AG08395 (cell line): ENCODE results near the gene ARHGEF4.
"Not testable (repeated sequence)": the region's sequence is repeated elsewhere in the genome, so short reads cannot be mapped to it uniquely, and the experiment has no call there.

Source experiments
- DNase-seq: peaks from one replicate; pipeline ENCODE4 v3.0.0; 2012; ENCODE audit warnings: mixed read lengths, low spot score

The ARHGEF4 gene

DNA sequence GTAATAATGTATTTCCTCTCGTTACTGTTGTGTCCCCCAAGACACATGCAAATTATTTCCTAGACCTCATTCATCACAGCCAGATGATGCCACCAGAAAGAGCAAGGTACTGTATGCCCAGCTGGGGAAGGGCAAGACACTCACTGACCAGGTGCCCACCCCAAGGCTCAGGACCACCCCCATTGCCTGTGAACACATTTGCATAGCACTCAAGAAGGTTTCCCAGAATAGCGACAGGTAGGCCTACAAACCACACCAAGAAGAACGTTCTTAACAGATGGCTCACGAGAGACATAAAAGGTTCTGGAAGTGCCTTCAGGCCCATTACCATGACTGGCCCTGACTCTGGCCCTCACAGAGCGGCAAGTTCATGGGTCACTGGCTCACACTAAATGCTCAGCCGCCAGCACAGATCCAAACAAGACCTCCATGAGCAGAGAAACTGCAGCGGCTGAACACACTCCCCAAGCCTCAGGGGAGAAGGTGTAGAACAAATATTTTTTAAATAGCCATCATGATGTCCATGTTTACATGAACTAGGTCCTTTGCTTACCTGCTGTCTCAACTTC, 212.5 kb downstream of the ARHGEF4 start:
- DNase-seq, result no peak

DNA sequence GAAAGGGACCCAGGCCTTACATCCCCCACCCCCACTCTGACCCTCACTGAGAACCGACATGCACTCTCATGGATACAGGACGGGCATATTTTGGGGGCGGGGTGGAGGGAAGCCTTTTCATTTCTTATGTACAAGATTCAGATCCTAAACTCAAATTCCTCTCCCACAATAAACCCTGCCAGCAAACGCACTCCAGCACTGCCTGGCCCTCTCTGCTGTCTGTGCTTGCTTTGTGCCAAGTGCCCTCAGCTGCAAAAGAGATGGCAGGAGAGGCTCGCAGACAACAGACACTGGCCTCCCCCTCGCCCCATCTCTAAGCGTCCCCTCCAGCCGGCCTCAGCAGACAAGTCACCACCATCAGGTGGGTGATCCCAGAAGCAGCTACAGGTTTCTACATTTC, 214.2 kb downstream of the ARHGEF4 start:
- DNase-seq, result no peak

DNA sequence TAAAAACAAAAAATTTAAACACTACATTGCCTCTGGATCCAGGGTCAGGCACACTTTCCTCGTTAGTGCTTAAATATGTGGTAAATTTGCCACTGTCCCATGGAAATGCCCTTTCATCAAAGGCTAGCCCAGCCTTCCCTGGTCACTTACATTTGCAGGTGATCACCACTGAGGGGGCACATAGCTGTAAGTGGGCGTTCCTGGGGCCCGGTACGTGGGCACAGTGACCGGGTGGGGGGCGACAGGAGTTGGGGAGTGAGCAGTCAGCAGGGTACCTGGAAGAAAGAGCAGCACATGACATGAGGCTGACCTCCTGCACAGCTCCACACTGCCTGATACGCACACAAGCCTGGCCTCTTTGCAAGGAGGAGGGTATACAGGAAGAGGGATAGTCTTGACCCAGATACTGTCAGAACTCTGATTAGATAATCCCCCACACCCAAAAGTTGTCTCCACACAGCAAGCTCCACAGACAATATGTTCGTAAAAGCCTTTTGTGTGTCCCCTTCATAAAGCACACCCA, 216.1 kb downstream of the ARHGEF4 start:
- no peak for DNase-seq

DNA sequence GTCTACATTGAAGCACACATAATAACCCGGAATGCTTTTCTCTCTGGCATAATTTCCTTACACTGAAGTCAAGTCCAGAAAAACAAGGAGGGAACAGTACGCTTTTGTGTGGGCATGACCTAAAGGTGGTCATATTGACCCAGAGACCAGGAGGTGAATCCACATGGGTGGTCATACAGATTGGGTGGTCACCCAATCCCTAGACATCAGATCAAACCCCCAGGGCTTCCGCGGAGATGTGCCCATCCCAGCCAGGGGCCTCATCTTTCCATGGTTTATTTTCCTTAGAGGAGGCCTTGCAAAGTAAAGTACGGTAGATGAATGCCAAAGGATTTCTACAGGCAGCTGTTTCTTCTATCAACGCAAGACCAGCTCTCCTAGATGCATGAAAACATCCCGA, 217.8 kb downstream of the ARHGEF4 start:
- DNase-seq, result no peak

DNA sequence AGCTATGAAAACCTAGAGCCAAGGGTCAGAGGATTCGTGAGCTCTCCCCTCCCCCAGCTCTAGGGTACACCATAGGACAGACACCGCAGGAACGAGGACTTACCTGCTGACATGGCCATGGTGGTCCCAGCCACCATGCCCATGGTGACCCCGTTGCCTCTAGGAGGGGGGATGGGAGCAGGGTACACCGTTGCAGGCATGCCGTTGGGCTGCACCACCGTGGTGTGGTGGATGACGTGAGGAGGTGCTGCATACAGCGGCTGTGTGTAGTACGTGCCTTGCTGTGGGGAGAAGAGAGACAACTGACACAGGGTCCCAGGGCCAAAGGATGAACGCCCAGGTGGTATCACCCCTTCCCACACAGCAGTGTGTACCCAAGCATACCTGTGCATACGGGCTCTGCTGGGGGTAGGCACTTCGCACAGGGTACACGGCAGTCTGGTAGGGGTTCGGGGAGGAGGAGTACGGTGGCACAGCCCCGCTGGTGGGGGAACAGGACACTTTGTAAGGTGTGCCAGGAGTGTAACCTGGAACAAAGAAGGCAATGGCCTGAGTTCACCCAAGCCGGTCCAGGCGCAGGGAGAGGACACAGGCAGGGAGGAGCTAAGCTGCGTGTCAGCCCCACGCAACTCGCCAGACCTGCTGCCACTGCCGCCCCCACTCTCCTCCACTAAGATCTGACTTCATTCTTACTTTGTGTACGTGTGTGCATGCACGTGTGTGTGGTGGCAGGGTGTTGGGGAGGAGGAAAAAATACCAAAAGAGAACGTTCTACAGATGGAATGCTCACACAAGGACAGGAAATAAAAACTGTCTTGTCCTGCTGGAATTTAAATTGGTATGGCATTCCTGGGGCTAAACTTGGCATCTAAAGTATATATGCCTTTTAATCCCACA, 218.7 kb downstream of the ARHGEF4 start:
- DNase-seq, result peak; percentile 74

DNA sequence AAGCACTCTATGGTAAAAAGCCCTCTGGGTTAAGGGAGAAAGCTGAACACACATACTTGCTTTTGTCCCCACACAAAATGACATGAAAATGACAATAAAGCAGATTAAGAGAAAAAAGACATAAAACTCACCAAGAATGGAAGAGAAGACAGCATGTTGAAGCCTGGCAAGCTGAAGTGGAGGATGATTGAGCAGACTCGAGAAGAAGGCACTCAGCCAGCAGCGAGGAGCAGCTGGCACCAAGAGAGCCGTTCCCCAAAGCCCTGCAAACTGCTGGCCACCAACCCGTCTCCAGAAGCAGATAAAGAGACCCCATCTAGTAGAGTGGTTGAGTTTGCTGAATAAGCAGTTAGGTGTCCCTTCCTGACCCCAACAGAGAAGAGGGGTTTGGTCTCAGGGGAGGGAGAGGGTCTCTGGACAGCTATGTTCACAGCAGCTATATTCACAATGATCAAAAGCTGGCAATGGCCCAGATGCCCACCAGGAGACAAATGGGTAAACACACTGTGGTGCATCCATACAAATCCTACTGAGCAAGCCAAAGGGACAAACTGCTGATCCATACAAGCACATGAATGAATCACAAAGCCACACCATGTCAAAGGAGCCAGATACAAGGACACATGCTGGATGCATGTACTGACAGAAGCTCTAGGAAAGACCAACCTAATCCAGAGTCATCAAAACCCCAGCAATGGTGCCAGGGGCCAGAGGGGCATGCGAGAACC, 219.7 kb downstream of the ARHGEF4 start:
- no peak for DNase-seq

DNA sequence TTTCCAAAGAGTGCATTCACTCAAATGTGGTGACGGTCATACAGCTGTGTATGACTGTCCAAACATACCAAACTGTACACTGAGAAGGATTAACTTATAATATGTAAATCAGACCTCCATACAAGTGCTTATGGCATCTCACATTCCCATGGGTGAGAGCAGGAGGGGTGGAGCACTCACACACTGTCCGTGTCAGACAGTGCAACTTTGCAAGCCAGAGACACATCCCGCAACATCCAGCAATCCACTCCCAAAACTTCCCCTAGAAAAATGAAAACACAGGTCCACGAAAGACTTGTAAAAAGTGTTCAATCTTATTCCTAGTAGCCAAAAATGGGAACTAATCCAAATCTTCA, 220.2 kb downstream of the ARHGEF4 start:
- no peak for DNase-seq

DNA sequence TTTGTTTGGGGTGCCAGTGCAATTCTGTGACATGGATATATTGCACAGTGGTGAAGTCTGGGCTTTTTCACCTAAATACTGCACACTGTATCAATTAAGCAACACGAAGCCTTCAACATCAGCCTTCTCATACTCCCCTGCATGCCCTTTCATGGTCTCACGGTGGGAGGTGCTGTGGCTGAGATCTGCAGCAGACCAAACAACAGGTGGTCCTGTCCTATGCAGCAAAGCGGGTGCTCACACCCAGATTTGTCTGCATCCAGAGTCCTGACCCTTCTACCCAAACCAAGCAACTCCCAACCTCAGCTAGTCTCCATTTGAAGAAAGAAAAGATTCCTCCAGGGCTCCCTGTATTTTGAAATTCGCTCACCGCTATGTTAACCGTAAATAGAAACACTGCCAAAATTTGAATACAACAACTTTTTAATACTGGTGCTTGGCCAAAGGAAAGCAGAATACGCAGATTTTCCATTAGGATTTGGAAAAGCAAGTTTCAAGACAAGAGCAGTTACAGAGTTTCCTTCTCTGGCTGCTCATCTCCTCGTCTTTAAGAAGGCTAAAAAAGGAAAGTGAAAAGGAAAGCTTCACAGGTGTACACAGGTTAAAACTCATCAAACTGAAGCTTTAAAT, 221.6 kb downstream of the ARHGEF4 start:
- DNase-seq, result no peak

DNA sequence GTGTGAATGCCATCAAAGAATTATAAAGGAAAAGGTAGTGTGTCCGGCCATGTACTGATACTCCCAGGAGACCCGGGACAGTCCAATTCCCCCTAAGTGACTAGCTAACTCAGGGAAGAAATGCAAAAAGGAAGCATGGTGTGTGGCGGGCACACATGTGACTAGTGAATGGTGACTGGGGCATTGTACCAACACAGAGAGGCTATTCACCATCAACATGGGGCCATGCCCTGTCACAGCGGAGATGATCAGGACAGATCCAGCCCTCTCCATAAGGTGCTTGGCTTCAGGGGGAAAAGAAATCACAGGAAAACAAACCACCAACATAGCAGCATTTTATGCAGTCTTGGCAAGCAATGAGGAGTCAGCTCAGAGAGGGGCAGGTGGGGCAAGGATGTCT, 222.2 kb downstream of the ARHGEF4 start:
- DNase-seq, result no peak

DNA sequence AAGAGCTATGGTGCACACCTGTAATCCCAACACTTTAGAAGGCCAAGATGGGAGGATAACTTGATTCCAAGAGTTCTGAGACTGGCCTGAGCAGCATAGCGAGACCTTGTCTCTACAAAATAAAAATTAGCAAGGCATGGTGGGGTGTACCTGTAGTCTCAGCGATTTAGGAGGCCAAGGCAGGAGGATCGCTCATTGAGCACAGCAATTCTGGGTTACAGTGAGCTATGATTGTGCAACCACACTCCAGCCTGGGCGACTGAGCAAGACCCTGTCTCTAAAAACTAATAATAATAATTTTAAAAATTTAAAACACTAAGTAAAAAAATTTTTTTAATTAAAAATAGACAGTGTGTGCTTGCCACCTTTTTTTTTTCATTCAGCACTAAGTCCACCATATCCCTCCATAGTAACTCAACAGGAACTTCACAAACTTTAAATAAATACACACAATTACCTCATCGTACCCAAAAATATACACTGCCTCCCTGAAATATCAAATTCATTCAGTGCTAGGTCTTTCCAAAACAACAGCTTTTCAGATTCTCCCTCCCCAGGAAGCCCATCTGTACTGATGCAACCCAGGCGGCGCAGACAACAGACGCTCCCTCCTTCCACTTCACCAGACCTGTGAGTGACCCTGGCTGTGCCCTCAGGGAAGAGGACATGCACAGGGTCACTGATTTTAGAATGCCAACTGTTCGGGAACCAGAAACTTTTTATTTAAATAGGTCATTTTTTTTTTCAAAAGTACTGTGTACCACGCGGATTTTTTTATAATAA, 227.0 kb downstream of the ARHGEF4 start:
- no peak for DNase-seq

DNA sequence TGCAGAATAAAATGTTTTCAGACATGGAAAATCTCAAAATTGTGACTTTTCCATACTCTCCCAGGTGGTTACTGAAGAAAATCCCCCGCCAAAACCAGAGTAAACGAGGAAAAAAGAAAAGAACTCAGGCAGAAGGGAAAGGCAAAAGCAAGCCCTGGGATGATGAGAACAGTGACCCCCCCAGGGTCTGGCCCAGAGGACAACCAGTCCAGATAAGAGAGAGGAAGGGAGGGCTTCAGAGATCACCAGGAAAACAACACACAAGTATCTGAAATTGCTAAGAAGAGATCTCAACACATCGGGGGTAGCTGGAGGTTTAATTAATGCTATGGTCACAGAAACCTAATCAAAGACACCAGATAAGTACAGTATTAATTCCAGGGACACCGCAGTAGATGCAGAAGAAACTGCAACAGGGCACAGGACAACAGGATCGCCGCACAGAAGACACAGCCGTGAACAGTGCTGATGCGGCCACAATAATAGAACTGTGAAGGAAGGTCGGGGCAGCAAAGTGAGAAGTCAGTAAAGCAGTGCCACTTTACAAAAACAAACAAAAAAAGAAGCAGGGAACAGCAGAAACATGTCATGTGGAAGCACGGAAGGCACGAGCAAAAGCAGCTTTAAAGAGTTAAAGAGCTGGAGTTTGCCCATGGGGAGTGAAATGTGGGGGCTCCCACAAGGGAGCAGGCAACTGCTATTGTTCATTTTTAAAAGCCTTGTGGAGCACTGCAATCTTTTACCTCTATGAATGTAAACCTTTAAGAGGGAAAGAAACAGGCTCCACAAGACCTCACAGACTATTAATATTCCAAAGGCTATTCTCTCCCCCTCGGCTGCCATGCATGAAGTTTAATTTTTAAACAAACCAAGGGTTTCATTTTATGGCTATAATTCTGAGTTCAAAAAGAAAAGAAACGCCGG, 228.1 kb downstream of the ARHGEF4 start:
- no peak for DNase-seq

DNA sequence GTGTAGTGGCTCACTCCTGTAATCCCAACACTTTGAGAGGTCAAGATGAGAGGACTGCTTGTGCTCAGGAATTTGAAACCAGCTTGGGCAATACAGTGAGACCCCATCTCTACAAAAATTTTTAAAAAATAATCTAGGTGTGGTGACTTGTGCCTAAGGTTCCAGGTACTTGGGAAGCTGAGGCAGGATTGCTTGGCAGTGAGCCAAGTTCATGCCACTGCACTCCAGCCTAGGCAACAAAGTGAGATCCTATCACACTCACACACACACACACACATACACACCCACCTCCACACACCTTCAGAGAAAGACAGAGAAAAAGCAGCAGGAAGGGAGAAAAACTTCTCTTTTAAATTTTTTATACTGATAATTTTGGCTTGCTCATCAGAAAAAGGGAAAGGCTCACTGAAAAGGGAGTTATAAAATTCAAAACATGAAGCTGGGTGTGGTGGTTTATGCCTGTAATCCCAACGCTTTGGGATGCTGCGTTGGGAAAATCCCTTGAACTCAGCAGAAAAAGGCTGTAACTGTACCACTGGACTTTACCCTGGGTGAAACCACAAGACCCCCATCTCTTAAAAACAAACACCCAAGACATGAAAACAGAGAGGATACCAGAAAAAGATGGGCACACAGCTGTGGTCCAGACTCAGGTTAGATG, 230.9 kb downstream of the ARHGEF4 start:
- DNase-seq, result no peak

DNA sequence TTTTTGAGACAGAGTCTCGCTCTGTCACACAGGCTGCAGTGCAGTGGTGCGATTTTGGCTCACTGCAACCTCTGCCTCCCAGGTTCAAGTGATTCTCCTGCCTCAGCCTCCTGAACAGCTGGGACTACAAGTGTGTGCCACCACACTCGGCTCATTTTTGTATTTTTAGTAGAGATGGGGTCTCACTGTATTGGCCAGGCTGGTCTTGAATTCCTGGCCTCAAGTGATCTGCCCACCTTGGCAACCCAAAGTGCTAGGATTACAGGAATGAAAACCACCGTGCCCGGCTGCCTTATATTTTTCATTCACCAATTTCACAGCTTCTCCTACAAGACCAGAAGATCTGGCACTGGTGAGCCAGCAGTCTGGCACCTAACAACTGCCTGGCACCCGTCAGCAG, 231.5 kb downstream of the ARHGEF4 start:
- DNase-seq, result not testable (repeated sequence)

DNA sequence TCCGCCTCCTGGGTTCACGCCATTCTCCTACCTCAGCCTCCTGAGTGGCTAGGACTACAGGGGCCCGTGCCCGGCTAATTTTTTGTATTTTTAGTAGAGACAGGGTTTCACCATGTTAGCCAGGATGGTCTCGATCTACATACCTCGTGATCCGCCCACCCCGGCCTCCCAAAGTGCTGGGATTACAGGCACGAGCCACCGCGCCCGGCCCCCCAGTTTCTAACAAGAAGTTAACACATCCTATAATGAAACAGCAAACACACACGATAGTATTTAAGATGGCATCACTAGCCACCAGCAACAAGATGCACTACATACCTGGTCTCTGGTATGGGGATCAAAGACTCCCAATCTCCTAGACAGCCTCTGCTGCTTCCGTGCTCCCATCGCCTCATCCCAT, 238.9 kb downstream of the ARHGEF4 start:
- DNase-seq, result not testable (repeated sequence)

DNA sequence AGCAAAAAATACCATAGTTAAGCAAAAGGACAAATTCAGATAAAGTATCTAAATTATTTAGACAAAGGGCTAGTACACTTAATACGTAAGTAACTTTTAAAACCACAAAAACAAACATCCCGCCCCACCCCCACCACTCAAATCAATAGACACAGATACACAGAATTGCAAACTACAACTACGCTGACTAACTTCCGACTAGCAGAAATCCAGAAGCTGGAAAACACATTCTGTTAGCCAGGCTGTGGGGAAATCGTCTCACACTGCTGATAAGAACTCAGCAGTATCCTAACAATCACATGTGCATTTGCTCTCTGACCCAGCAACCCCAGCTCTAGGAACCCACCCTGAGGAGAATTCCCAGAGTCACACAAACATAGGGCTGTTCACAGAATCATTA, 240.0 kb downstream of the ARHGEF4 start:
- no peak for DNase-seq

DNA sequence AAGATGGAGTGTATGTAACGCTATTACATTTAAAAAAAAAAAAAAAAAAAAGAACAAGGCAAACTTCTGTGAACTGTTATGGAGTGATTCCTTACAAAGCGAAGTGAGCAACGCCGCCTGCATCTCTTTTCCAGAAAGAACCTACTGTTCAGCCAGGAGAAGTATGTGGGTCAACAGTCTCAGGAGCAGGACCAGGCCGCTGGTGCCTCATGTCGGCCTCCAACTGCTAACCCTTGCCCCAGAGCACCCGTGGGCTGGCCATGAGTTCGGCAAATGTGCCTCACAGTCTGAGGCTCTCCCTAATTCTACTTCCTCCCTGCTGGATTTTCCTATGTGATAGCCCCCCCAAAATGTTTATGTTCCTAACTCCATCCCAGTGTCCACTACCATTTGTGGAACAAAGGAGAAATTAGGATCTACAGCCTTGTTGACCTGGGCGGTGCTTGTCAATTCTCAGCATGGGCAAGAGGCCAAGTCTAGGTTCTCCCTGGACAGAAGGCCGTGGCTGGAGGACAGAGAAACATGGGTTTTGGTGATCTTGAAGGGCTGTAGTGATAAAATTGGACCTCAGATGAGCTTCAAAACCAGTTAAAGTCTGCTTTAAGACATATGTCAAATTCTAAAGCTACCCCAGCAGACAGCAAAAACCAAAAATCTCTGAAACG, 240.6 kb downstream of the ARHGEF4 start:
- no peak for DNase-seq

DNA sequence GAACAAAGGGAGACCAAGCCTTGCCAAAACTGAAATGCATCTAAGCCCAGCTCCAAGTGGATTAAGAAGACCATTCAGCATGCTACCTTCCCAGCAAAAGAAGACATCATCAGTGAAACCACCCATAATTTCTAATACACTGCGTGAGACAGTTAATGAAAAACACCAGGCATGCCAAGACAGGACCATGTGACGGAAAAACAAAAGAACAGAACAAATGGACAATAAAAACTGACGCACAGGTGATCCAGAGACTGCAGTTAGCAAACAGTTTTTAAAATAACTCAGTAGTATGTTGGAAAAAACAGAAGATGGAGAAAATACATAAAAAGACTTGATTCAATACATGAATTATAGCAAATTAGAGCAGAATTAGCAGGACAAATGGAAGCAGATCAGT, 241.3 kb downstream of the ARHGEF4 start:
- no peak for DNase-seq

DNA sequence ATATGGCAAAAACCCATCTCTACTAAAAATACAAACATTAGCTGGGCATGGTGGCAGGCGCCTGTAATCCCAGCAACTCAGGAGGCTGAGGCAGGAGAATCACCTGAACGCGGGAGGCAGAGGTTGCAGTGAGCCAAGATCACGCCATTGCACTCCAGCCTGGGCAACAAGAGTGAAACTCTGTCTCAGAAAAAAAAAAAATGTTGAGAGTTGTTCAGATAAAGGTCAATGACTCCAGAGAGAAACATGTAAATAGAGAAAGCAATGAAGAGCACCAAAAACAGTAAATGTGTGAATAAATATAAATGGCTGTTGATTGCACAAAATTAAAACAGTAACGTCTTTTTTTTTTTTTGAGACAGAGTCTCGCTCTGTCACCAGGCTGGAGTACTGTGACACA, 243.2 kb downstream of the ARHGEF4 start:
- DNase-seq, result not testable (repeated sequence)

DNA sequence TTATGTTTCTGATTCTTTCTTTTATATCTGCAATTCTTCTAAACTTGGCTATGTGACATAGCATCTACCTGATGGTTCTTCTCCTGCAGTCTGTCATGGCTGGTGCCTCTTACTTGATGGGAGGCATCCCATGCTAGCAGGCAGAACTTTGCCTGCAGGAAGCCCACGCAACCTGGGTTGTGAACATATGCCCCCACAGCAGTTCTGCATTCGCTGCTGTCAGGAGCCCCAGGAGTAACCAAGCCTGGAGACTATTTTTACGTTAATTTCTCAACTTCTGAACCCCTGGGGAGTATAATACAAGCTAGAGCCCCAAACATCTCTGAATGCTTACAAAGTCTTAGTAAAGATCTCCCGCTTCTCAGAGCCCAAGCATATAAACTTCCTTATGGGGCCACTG, 244.5 kb downstream of the ARHGEF4 start:
- DNase-seq, result no peak
